NCI-H146 treated with DMSO at 0.1 percent for 48 hours (cell line): Measurements from ENCODE around the gene LRP5.
"Not testable (repeated sequence)": the region's sequence is repeated elsewhere in the genome, so short reads cannot be mapped to it uniquely, and the experiment has no call there.

Experiments
- DNase-seq: peaks from one replicate; lab custom pipeline; 2025; ENCODE audit not compliant: unreplicated experiment; lab: John Stamatoyannopoulos, UW

Gene LRP5

DNA sequence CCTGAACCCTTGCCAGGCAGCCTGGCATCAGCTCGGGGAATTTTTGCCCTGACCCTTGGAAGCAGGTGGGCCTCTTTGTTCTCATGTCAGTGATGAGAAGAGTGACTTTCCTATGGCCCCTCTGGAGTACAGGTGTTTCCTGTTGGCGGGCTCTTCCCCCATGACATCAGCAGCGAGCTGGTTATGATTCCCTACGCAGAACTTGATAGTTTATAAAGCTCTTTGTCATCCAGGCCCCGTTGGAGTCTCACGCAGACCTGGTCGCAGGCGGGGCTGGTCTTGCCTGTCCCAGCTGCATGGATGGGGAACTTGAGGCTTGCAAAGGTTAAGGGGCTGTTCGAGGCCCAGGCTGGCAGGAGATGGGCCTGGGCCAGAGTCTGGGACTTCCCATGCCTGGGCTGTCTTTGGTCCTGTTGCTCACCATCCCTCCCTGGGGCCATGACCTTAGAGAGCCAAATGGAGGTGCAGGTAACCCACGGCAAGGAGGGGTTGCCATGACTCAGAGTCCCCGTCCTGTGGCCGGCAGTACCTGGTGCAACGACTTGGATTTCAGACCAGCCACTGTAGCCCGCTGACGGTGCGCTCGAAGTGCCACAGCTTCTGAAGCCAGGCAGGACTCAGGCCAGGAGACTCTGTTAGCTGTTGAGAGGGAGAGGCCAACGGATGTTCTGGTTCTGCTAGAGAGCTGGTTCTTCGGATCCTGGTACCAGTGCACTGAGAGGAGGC is 102.3 kb downstream of the LRP5 start:
- no peak for DNase-seq

DNA sequence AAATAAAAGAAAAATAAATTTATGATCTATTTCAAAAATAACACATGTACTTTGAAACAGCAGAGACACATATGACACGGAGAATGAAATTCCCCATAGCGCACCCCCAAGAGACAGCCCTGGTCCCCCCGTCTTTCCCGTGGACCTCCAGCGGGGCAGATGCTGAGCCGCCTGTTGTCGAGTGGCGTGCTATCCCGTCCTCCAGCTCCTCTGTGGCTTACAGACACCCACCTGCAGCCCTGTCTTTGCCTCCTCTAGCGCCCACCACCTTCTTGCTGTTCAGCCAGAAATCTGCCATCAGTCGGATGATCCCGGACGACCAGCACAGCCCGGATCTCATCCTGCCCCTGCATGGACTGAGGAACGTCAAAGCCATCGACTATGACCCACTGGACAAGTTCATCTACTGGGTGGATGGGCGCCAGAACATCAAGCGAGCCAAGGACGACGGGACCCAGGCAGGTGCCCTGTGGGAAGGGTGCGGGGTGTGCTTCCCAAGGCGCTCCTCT is 103.7 kb downstream of the LRP5 start:
- no peak for DNase-seq

DNA sequence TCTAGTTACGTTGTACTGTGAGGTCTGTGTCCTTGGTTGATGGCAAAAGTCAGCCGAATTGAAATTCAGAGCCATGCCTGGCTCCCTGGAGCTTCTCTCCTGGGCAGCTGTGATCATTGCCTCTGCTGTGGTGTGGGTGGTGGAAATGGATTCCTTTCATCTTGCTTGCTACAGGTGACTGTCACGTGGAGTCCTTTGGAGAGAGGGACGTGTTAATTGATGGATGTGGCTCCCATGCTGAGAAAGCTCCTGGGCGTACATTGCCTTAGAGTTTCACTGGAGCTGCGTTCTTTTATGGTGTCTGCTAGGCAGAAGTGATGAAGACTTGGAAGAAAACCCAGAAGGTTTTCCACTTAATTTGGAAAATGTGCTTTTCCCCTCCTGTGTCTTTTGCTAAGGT is 106.3 kb downstream of the LRP5 start:
- peak; percentile 77 for DNase-seq

DNA sequence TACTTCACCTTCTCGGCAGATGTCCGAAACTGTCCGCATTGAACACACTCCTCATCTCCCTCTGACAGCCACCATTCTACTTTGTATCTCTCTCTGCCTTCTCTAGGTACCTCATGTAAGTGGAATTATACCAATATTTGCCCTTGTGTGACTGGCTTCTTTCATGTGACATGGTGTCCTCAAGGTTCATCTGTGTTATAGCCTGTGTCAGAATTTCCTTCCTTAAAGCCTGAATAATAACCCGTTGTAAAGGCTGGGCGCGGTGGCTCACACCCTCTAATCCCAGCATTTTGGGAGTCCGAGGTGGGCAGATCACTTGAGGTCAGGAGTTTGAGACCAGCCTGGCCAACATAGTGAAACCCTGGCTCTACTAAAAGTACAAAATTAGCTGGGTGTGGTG is 107.8 kb downstream of the LRP5 start:
- DNase-seq = no peak

DNA sequence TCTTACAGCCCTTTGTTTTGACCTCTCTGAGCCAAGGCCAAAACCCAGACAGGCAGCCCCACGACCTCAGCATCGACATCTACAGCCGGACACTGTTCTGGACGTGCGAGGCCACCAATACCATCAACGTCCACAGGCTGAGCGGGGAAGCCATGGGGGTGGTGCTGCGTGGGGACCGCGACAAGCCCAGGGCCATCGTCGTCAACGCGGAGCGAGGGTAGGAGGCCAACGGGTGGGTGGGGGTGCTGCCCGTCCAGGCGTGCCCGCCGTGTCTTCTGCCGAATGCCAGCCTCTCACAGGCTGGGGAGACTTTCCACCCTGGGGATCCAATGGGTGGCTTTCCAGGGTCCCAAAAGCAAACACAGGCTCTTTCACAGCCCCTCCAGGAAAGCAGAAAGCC is 111.1 kb downstream of the LRP5 start:
- DNase-seq = no peak

DNA sequence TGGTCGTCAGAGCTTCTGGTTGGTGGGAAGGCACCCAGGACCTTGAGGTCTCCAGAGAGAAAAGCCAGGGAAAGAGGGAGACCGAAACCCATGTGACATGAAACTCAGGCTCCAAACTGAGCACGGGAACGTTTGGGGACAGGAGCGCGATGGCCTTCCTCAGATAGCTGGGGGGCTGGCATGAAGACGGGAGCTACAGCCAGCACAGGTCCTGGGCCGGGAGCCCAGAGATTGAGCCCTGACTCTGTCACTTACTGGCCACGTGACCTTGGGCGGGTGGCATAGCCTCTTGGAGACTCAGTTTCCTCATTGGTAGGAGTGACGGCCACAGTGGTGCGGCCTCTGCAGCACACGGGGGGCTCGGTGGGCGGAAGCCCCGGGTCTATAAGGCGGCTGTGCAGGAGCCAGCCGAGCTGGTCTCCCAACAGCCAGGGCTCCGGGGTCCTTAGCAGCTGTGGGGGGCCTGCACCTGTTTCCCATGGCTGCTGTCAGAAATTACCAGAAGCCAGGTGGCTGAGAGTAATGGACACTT is 111.8 kb downstream of the LRP5 start:
- no peak for DNase-seq

DNA sequence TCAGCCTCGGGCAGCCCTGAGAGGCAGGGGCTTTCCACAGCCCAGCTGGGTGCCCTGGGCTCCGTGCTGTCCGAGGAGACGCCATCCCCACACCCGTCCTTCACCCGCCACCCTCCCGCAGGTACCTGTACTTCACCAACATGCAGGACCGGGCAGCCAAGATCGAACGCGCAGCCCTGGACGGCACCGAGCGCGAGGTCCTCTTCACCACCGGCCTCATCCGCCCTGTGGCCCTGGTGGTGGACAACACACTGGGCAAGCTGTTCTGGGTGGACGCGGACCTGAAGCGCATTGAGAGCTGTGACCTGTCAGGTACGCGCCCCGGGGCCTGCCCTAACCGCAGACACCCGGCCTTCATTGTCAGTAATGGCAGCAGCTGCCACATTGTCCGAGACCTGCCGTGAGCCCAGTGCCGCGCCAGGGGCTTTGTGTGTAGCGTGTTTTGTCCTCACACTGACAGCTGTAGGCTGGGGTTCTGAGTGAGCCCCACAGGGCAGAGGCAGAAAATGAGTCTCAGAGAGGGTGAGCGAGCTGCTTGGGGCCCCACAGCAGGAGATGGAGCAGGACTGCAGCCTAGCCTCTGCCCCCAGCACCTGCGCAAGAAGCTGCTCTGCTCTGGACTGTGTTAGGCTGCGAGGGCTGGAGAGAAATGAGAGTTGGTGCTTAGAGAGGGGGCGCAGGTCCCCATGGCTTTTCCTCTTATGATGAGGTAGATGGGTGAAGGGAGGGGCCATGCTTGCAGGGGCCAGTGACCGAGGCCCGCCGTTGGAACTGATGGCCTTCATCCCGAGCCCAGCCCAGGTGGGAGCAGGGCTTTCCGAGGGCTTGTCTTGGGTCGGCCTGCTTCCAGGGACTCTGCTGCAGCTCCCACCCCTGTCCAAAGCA is 112.8 kb downstream of the LRP5 start:
- no peak for DNase-seq

DNA sequence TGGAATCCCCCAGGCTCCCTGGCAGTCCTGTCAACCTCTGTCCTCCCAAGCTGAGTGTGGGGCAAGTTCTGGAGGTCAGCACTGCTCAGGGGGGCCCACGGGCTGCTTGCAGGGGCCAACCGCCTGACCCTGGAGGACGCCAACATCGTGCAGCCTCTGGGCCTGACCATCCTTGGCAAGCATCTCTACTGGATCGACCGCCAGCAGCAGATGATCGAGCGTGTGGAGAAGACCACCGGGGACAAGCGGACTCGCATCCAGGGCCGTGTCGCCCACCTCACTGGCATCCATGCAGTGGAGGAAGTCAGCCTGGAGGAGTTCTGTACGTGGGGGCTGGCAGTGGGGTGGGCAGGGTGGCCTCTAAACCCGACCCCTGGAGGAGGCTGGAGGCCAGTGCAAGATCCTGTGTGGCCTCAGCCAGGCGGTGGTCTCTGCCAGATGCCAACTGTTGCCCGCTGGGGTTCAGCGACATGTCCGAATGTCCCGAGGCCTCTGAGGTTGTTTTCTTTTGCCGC is 113.5 kb downstream of the LRP5 start:
- no peak for DNase-seq

DNA sequence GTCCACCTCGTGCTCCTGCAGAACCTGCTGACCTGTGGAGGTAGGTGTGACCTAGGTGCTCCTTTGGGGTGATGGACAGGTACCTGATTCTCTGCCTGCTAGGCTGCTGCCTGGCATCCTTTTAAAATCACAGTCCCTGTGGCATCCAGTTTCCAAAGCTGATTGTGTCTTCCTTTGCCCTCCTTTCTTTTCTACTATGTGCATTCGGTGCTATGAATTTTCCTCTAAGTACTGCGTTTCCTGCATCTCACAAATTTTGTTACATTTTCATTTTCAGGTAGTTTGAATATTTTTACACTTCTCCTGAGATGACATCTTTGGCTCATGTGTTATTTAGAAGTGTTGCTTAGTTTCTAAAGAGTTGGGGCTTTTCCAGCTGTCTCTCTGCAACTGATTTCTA is 117.3 kb downstream of the LRP5 start:
- no peak for DNase-seq

DNA sequence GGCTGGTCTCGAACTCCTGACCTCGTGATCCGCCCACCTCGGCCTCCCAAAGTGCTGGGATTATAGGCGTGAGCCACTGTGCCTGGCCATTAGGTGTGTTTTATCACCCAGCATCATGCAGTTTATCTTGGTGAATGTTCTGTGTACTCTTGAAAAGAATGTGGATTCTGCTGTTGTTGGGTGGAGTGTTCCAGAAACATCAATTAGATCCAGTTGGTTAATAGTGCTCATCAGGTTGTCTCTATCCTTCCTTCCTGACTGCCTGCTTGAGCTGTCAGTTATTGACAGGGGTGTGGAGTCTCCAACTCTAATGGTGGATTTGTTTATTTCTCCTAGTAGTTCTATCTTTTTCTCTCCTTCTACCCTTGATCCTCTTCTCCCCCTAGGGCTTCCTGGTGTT is 118.0 kb downstream of the LRP5 start:
- no peak for DNase-seq

DNA sequence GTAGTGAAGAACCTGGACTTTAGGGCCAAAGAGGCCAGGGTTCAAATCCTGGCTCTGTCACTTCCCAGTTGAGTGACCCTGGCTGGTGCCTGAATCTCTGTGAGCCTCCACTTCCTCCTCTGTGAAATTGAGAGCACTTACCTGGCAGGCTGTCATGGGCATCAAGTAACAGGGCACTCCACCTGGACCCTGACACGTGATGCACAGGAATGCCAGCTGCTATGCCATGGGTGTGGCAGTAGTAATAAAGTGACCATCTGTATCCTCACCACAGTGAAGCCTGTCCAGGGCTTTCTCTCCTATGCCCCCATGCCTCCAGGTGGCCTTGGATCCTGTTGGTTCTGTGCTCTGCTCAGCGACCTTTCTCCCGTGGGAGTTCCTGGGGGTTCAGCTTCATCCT is 118.4 kb downstream of the LRP5 start:
- DNase-seq = no peak

DNA sequence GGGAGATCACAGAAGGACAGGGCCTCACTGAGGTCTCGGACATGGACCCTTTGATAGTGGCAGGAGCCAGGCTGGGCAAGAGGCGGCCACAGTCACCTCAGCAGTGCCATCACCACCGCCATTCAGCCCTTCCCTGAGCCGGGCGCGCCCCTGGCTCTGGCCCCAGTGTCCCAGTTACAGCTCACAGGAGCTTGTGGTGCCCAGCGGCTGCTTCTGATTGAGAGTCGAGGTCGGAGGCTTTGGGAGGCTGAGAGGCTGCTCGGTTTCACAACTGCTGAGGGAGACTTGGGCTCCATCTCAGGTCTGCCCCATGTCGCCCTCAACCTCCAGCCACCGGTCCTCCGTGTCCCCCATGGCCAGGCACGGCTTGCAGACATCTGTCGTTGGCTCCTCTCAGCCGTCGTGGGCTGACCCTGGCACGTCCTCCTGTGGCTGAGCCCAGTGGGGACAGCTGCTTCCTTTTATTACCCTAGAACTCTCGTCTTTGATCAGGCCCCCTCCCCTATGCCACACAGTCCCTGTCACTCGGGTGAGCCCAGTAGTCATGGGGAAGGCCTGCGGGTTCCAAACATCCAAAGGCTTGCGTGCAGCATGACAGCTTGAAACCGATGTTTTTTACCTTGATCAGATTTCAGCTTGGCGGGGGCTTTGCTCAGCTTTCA is 119.7 kb downstream of the LRP5 start:
- no peak for DNase-seq

DNA sequence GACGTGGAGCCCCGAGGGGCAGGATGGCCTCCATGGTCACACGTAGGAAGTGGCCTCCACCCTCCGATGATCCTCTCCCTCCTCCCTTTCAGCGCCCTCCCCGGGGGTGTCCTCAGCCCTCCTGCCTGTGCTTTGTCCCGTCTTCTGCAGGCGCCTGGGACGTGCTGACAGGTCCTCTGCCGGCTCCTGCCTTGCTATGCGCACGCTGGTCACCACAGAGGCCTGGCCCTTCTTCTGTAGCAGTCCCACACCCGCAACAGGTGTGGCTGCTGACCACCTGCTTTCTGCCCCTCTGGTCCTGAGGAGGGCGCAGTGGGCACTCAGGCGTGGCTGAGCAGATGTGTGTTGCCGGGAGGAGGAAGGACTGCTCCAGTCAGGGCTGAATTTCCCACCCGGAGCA is 120.5 kb downstream of the LRP5 start:
- no peak for DNase-seq

DNA sequence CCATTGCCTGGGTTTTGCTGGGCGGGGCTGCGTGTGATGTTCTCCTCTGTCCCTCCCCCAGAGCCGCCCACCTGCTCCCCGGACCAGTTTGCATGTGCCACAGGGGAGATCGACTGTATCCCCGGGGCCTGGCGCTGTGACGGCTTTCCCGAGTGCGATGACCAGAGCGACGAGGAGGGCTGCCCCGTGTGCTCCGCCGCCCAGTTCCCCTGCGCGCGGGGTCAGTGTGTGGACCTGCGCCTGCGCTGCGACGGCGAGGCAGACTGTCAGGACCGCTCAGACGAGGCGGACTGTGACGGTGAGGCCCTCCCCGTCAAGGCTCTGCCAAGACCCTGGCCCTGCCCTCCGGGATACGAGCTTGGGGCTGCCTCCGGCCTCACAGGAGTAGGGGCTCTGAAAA is 121.2 kb downstream of the LRP5 start:
- DNase-seq = no peak

DNA sequence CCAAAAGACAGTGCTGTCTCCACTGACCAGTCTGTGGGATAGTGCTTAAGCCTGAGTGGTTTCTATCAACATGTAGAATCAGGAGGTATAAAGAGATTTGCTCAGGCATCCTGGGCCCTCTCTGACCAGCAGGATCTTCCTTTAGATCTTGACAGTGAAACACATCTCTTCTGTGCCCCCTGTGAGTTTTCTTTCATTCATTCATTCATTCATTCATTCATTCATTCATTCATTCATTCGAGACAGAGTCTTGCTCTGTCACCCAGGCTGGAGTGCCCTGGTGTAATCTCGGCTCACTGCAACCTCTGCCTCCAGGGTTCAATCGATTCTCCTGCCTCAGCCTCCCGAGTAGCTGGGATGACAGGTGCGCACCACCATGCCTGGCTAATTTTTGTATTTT is 121.8 kb downstream of the LRP5 start:
- not testable (repeated sequence) for DNase-seq

DNA sequence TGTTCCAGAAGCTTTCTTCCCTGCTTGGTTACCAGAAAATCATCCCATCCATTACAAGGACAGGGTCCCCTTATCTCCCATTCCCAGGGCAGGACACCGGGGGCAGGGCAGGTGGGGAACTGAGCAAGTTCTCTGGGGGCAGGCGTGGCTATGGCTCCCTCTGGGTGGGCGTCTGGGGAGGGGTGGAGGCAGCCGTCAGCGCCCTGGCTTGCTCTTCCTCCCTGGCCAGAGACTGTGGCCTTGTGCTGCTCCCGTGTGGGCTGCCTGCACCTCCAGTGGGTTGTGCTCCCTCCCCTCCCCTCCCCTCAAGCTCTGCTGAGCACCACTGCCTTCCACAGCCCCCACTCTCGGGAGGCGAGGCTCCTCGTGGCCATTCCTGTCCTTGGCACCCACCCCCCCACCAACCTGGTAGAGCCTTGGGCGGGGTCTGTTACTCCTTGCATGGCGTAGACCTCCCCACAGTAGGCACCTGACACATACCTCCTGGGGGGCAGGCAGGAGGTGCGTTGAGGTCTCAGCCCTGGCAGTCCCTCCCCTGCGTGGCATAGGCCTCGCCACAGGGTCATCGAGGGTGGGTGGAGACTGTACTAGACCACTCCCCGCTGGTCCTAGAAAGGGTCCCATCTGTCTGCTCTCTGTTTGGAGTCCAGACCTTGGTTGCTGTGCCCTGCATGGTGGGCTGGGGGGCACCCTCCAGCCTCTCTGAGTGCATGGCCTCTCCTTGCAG is 123.9 kb downstream of the LRP5 start:
- no peak for DNase-seq

DNA sequence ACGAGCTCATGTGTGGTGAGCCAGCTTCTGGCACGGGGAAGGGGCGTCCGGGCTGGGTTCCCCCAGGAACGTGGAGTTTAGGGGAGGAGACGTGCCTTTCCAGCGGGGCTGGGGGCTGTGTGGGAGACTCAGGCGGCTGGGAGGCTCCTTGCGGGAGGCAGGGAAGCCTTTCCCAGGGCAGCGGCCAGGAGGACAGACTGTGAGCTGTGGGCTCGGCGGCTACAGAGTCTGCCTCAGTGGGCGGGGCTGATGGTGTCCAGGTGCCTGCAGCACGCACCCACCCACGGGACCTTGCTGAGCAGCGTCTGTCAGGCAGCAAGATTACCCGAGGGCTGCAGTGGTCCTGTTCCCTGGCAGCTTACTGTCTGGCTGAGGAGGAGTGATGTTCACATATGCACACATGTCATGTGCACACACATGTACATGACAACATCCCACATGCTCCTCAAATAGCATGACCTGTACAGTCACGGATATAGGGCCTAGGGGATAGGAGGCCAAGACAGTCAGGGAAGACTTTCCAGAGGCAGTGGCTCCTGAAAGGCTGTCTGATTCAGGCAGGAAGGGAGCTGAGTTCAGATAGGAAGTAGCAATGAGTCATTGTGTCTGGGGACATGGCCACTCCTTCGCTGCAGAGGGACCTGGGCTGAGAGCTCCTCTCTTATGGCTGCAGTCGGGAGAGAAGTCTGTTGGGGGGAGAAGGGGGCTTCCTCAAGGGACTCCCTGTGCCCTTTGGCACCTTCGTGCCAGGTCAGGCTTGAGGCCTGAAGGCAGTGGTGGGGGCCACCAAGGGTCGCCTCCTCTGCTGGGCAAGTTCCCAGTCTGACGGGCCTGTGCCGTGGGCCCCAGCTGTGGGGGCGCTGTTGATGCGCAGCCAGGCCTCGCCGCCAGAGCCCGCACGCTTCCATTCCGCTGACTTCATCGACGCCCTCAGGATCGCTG is 124.9 kb downstream of the LRP5 start:
- DNase-seq = no peak

DNA sequence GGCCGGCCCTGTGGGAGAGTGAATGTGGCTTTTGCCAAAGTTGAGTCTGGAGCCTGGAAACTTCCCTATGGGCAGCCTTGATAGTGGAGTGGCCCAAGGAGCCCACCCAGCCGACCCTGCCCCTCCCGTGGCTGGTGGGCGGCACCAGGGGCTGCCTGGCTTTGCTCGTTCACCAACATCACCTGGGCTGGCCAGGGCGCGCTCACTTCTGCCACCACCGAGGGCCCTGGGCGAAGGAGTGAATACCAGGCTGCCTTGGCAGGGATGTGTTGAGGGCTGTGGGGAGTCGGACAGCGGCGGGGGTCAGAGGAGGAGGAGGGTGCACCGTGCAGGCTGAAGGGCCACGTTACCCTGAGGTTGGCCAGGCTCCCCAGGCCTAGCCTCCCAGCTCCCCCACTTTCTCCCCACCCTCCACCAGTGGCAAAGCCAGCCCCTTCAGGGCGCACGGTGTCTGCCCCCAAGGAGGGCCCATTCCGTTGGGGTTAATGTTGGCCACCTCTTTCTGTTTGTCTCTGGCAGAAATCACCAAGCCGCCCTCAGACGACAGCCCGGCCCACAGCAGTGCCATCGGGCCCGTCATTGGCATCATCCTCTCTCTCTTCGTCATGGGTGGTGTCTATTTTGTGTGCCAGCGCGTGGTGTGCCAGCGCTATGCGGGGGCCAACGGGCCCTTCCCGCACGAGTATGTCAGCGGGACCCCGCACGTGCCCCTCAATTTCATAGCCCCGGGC is 125.7 kb downstream of the LRP5 start:
- DNase-seq = no peak
